HG03558 (cell line): Measurements from ENCODE around the gene PRKAG2.
"Not testable (repeated sequence)": the region's sequence is repeated elsewhere in the genome, so short reads cannot be mapped to it uniquely, and the experiment has no call there.

ENCODE experiments used
- ATAC-seq: cut with Tn5 transposase; IDR thresholded peaks from one replicate; pipeline ENCODE4 v1.9.1; 2021; ENCODE audit warnings: moderate number of reproducible peaks; ENCODE audit not compliant: unreplicated experiment; ENCODE audit errors: extremely low read depth

Gene PRKAG2

DNA sequence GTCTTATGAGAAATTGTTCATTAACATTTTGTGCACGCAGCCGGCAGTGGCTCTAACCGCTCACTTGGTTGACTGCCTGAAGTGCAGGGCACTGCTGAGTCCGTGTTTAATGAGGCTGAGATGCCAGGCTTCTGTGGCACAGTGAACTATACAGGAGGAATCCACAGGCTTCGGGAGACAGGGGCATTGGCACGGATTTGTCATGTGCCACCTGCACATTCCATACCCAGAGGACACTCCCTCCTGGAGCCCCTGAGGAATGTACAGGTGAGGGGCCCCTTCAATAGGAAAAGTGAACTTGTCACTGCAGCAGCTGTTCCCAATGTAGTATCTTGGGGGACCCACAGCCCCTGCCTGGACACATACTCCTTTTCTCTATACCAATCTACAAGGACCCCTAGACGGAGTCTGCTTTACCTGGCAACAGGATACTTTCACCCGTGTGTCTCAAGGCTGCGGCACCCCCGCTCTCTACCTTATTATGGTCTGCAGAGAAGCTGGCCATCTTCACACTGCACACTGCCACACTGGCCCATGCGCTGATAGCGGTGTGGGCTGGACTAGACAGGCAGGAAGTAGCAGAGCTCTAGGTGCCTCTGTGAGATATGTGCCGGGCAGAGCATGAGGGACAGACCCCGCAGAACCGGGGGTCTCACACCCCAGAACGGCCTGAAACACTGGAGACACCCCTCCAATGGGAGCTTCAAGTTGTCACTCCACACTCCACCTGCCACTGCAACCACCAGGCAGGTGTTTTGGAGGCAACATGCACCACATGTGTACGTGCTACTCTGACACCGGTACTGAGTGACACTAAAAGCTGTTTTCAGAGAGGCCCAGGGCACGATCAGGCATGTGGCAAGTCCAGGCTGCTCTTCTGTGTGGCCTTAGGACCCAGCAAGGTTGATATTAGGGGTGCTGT is 285.8 kb downstream of the PRKAG2 start:
- ATAC-seq: no peak

DNA sequence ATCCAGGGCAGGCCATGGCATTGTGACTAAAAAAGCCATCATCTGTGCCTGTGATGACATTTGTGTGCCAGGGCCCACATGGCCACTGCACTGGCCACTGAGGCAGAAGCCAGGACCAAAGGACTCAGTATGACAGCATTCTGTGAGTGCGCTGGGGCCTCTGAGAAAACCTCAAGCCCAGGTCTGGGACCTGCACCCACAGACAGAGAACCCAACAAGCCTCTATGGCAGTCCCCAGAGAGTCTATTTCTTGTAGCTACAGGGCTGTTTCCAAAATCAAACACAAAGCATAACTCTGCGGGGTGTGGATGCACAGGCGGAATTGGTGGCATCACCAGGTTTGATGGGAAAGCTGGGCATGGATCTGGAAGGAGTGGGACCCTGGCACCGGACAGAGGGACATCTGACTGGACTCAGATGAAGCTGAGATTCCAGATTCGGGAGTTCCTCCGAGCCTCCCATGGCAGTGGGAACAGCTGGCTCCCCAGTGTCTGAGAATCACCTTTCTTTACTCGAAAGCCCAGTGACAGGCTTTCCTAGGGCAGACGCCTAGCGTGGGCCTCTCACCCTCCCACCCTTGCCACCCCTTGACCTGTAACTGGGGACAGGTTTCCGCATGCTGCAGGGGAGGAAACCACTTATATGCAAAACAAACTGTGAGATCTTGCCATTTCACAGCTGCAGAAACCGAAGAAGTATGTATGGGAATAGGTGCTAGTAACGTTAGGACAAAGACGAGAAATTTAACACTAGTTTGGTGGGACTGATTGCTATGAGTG is 286.7 kb downstream of the PRKAG2 start:
- no peak for ATAC-seq

DNA sequence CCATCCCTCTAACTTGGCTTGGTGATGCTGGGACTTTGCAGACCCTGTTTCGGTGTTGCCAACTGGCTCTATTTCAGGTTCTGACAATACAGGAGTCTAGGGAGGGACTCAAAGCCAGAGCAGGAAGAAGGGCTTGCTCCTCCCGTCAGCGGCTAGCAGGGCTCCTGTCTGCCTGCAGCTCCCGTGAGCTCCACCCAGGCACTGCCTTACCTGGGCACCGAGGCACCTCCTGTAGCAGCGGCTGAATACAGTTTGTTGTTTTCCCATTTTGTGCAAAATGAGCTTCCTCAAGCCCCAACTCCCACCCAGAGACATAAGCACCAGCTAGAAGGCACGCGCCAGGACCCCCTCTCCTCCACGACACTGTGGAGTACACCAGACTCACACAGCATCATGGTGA is 287.9 kb downstream of the PRKAG2 start:
- ATAC-seq: no peak

DNA sequence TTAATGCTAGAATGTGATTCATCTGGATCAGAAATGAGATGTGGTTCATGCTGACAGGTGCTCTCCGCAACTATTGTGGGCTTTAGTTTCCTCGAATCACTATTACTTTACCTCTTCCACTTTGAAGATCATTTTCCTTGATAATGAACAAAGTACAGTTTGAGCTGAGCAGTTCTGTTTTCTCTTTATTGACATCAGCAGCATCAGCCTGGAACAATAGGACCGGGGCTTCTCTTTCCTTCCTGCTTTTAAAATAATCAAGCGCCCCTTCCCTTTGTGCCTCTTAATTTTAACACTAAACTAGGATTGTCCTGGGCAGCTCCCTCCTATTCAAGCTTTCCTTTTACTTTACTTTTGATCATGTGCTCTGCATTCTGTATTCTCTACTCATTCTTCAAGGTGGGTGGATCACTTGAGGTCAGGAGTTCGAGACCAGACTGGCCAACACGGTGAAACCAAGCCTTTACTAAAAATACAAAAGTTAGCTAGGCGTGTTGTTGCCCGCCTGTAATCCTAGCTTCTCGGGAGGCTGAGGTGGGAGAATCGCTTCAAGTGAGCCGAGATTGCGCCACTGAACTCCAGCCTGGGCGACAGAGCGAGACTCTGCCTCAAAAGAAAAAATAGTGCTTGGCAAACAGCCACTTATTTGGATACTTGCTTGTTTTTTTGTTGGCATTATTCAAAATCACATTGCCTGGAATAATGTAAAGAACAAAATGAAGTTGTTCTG is 290.2 kb downstream of the PRKAG2 start:
- no peak for ATAC-seq

DNA sequence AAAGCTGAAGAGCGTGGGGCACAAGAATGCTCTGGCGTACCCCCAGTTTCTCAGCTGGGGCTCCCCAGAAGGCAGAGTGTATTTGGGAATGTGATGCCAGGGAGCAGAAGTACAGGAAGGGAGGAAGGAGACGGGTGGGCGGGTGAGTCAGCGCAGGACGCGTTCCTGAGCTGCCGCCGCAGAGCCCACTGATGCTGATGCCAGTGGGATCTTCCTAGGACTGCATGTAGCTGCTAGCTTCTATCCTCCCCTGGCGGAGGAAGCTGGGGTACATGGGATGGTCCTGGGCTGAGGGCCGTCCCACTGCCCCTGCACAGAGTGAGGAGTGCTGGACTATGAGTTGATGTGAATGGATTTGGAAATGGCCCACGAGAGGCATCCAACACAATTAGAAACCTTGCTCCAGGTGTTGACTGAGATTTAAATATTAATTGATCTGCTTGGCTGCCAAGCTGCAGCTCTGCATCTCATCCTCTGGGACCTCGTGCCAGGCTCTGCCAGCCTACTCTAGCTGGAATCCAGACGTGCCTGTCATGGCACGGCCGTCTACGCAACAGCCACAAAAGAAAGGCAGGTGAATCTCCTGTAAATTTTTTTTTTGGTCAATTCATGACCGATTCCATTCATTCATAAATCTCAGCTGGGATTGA is 291.0 kb downstream of the PRKAG2 start:
- no peak for ATAC-seq

DNA sequence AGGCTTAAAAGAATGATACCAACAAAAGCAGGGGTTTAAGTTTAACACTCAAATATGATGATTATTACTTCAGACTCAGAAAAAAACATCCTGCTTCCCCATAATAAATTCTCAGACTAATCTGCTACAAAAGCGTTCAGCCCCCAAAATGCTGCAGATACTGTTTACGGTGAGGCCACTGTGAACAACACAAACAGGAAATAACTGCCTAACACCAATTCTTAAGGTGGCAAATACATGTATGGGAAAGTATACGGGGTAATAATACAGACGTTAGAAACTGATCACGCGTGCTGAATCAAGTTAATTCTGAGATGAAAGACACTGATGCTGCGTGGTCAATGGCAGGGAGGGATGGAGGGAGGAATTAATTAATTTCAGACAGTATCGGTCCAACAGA is 295.2 kb downstream of the PRKAG2 start:
- no peak for ATAC-seq

DNA sequence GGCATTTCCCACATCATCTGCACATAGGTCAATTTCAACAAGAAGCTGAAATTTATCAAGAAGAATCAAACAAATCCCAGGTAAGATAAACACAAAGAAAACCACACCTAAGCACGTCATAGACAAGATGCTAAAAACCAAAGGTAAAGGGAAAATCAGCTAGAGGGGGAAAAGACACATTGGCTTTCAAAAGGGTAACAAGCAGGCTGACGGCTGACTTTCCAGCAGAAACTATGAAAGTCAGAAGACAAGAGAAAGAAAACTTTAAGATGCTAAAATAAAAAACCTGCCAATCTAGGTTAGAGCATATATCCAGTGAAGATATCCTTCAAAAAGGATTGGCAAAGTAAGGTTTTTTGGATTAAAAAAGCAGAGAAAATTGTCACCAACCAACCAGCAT is 297.3 kb downstream of the PRKAG2 start:
- no peak for ATAC-seq

DNA sequence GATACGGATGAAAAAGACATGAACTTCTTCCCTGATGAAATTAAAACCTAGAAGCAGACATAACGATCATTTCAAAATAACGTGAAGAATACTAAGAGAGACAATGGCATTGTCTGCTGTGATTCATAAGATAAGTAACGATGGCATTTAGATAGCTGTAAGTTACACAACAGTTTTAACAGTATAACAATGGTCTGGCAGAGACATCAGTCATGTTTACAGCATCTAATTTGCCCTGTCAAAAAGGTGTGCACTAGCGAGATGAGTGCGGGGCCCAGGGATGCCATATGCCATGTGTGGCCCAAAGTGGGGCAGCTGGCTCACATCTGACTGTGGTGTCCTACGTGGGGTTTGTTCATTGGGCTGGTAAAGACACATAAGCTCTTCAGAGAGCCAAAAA is 301.5 kb downstream of the PRKAG2 start:
- ATAC-seq: no peak

DNA sequence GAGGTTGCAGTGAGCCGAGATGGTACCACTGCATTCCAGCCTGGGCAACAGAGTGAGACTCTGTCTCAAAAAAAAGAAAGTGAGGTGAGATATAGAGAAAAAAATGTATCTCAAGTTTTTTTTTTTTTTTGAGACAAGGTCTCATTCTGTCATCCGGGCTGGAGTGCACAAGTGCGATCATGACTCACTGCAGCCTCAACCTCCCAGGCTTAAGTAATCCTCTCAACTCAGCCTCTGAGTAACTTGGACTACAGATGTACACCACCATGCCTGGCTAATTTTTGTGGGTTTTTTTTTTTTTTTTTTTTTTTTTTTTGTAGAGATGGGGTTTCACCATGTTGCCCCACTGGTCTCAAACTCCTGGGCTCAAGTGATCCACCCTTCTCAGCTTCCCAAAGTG is 303.9 kb downstream of the PRKAG2 start:
- ATAC-seq: not testable (repeated sequence)

DNA sequence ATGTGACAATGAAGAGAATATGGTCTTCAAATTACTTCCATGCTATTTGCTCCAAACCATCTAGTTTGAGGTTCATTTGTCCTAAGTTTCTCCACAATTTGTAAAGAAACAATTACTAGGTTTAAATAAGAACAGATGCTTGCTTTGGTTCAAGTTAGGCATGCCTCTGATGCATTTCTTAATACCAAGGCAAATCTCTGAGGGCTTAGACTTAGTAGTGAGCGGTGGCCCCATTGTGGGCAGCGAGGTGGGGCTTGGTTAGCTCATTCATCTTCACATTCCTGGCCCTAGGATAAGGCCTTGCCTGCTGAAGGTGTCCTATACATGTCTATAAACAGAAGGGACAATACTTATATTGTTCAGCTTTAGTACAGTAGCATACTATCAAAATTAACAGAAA is 304.8 kb downstream of the PRKAG2 start:
- no peak for ATAC-seq

DNA sequence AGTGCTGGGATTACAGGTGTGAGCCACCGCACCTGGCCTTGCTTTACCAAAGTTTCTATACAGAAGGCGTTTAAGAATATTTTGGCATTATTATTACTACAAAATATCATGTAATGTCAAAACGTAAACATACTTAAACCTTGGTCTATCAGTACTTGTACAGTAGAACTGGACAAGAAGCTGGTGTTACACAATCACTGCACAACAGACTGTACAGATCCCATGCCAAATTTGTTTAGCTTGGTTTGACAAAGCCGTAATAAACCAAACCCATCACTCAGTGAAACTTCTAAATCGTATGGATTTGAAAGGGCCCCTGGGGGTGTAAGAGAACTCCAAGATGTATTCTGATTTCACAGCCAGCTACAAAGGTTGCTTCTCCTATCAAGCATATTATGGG is 305.4 kb downstream of the PRKAG2 start:
- no peak for ATAC-seq

DNA sequence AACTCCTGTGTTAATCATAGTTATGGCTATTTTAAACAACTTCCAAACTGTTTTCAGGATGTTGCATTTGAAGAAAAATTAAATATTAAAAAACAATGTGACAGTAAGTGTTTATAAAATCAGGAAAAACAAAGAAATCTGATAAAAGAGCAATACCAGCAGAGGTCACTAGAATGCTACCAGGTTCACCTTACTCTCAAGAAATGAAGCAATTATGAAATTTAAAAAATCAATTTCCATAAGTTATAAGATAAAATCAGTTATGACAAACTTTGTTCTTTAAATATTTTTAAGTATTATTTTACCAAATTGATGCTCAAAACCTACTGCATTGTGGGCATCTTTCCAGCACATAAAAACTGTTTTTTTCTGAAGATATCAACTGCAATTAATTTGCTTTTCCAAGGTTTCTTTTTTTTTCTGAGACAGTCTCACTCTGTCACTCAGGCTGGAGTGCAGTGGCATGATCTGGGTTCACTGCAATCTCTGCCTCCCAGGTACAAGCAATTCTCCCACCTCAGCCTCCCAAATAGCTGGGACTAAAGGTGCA is 306.5 kb downstream of the PRKAG2 start:
- ATAC-seq: no peak

DNA sequence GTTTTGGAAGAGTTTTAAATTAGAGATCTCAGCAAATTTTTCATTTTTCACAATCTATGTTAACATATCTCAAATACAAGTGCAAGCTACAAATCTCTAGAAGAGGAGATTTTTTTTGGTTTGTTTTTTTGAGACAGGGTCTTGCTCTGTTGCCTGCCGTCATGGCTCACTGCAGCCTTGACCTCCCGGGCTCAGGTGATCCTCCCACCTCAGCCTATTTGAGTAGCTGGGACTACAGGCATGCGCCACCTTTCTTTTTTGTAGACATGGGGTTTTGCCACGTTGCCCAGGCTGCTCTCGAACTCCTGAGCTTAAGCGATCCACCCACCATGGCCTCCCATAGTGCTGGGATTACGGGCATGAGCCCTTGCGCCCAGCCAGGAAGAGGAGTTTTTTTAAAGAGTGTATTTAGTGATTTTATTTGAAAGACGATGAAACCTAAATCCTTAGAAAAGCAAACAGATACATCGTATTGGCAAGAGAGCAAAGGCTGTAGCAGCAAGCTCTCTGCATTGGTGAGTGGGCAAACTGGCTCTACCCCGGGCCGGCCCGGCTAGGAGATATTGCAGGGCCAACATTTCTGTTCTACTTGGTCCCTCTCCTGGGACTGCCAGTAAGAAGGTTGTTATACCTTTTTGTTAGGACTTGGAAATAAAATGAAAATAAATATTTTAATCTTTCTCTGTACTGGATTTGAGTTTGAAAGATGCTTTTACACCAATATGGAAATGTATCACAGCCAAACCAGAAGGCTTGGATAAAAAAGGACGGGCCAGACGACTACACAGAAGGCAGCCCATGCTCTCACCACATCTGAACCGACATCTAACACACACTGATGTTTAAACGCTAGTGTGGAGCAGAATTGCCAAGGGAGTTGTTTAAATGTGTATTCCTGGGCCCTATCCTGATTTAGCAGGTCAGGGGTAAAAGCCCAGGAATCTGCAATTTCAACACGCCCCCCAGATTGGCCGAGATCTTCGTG is 307.7 kb downstream of the PRKAG2 start:
- ATAC-seq: no peak

DNA sequence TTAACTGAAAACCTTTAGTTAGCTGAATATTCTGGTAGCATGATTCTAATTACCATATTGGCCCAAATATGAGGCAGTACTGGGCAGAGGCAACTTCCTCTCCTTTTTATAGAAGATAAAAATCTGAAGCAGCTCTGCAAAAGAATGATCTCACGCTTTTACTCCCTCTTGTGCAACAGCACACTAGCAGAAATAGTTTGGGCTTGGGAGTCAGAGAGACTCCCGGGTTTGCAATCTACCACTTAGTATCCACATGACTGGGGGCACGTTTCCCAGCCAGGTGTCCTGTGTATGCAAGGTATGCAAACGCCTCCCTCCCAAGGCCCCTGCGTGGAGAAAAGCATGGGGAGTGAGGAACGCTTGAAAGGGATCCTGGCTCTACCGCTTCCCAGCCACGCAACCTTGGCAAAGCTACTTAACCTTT is 310.0 kb downstream of the PRKAG2 start:
- no peak for ATAC-seq

DNA sequence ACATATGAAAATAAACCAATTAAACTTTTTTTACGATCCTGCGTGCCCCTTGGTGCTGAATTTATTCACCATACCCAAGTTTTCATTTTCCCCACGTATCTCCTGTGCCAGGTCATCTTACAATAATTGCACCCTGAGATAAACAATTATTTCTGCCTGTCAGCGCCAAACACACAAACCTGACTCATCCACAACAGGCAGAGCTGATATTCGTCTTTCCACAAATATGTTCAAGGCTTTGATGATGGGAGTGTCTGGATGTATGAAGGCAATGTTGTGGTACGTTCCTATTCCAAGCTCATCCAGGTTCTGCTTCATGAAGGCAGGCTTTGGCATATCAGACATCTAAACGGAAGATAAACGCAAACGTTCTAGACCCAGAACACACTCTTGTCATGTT is 311.4 kb downstream of the PRKAG2 start:
- ATAC-seq: no peak

DNA sequence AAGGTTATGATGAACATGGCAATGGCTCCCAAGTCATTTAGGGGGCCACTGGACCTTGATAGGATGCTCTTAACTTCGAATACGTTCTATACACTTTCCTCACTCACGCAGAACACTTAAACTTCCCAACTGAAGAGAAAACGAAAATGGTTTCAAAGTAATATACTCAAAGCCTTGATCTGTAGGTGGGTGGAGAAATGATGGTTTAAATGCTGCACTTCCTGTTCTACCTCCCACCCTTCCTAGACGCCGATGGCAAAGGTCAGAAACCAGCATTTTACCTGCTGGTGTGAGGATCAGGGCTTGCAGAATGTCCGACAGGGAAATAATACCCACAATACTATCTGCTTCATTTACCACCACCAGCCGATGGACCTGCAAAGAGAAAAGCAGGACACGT is 316.7 kb downstream of the PRKAG2 start:
- no peak for ATAC-seq

DNA sequence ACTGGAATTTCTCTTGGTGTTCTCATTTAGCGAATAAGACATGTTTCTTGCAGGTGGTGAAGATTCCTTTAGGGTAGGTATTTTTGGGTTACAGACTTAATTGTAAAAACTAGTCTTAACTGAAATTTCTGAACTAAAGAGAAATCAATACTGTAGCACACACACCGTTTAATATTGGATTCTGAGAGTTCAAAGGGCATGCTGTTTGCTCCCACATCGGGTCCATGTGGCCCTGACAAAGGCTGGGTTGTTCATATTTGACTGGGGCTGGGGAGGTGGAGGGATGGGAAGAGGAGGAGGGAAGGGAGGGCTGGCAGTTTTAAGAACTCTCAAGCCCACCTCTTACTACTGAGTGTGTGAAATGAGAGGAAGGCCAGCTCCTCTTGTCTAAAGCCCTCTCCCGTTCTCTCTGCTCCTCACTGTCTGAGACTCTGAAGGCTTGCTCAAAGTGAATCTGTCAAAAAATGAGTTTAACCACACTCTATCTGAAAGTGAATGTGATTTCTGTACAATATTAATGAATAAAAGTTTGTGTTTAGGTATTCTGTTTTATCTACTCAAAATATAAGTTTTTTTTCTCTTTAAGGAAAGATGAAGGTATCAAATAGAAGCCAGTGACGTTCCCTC is 317.2 kb downstream of the PRKAG2 start:
- no peak for ATAC-seq

DNA sequence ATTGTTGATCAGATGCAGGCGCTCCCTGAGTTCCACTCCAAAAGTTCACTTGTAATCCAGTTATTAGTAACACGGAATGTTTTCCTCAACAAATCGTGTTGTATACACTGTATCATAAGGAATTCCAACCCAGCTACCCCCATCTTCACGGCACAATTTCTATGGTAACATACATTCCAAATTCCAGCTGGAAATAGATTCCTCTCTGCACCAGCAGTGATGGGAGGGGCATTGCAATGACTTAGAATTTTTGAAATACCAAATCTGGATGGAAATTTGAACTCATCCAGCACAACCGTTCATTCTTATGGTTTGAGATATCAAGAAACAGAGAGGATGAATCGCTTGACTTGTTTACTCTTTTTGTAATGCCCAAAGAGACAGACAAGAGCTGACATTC is 318.3 kb downstream of the PRKAG2 start:
- no peak for ATAC-seq
